Peyer's patch (tissue), 4 donors: ENCODE measurements around the gene MAP3K5.

Source experiments
- CTCF ChIP-seq, 6 experiments: fragments of 450-650 bp in 4 of 6; fragments of 200-600 bp in 2 of 6; sonication (generic) in 1 of 6; IDR thresholded peaks; one replicate each; pipeline ENCODE4 v1.5.1; 2017 to 2019; ENCODE audit warnings: antibody characterized with exemption in 6 of 6, mild to moderate bottlenecking in 3 of 6, moderate library complexity in 1 of 6
- POLR2A ChIP-seq, 2 donors: fragments of 450-650 bp; IDR thresholded peaks; one replicate each; pipeline ENCODE4 v1.5.1; 2017; ENCODE audit warnings: antibody characterized with exemption in 2 of 2, mild to moderate bottlenecking in 2 of 2, moderate library complexity in 2 of 2

- TF ChIP-seq CTCF (IDR thresholded peaks at IDR 0.05) (no peak), POLR2A (IDR thresholded peaks at IDR 0.05) (no peak)
Observed at GRCh38 chr6:136728033-136728939, 64.0 kb downstream of the MAP3K5 start.
